DMS 273 (cell line): ENCODE measurements around the gene PALD1.
"Not testable (repeated sequence)": the region's sequence is repeated elsewhere in the genome, so short reads cannot be mapped to it uniquely, and the experiment has no call there.

Source experiments
- DNase-seq: peaks from one replicate; lab custom pipeline; 2025; ENCODE audit not compliant: unreplicated experiment; lab: John Stamatoyannopoulos, UW

Gene PALD1

GRCh38 chr10:70481831-70482530, 3.4 kb downstream of the PALD1 start:
- DNase-seq: no peak

GRCh38 chr10:70482982-70483760, 4.6 kb downstream of the PALD1 start:
- DNase-seq: no peak

DNA sequence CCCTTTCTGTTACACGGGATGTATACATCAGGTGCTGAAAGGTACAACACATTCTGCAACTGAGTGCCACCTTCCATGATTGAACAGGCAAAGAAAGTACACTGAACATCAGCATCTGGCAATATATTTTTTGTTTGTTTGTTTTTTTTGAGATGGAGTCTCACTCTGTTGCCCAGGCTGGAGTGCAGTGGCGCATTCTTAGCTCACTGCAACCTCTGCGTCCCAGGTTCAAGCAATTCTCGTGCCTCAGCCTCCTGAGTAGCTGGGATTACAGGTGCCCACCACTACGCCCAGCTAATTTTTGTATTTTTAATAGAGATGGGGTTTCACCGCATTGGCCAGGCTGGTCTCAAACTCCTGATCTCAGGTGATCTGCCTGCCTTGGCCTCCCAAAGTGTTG, 5.3 kb downstream of the PALD1 start:
- not testable (repeated sequence) for DNase-seq

DNA sequence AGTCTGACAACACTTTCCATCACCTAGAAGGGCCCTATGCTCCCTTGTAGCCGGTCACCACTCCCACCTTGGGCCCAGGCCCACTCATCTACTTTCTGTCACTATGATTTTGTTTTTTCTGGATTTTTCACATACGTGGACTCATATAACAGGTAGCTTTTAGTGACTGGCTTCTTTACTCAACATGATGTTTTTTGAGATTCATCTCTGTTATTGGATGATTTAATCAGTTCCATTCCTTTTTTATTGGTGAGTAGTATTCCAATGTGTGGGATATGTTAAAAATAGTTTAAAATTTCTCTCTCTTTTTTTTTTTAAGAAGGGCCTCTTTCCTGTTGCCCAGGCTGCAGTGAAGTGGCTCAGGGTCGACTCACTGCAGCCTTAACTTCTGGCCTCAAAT, 9.3 kb downstream of the PALD1 start:
- DNase-seq: no peak

GRCh38 chr10:70490142-70490541, 11.6 kb downstream of the PALD1 start:
- DNase-seq: no peak

- no peak for DNase-seq
Measured at GRCh38 chr10:70491614-70492013, 13.0 kb downstream of the PALD1 start.

- no peak for DNase-seq
Measured at GRCh38 chr10:70492786-70493659, 14.5 kb downstream of the PALD1 start.

DNA sequence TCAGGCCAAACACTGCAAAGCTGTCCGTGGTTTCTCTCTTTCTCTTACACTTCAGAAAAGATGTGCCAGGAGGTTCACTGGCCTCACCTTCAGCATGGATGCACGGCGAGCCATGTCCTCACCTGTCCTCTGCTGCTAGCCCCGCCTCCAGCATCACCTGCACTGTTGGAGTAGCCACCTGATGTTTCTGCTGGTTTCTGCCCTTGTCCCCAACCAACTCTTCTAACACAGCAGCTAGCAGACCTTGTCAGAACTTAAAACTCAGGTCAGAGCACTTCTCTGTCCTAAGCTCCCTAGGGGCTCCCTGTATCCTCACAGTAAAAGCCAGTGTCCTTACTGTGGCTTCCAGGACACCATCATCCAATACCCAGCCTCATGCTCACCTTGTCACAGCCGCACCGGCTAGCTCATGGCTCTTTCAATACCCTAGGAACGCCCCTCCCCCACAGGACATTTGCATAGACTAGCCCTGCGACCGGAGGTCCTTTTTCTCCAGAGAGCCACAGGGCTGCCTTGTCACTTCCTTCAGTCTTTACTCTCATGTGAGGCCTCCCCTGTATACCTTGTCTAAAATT, 15.2 kb downstream of the PALD1 start:
- no peak for DNase-seq

DNA sequence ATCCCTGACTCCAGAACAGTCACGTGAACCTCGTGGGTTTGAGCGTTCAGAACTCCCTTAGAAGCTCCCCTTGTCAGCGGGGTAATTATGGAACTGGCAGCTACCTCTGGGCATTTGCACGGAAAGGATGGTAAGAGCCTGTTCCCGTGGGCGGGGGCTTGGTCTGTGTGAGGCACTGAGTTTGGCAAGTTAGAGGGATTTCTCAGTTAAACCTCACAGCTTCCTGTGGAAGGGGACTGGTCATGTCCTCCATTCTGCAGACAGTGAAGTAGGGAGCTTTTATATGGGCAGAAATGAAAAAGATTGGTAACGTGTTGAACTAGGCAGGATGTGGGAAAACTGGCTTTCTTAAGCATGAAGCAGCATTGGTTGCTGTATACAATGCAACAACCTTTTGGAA, 16.0 kb downstream of the PALD1 start:
- no peak for DNase-seq

- DNase-seq: no peak
Measured at GRCh38 chr10:70494966-70495365, 16.4 kb downstream of the PALD1 start.

DNA sequence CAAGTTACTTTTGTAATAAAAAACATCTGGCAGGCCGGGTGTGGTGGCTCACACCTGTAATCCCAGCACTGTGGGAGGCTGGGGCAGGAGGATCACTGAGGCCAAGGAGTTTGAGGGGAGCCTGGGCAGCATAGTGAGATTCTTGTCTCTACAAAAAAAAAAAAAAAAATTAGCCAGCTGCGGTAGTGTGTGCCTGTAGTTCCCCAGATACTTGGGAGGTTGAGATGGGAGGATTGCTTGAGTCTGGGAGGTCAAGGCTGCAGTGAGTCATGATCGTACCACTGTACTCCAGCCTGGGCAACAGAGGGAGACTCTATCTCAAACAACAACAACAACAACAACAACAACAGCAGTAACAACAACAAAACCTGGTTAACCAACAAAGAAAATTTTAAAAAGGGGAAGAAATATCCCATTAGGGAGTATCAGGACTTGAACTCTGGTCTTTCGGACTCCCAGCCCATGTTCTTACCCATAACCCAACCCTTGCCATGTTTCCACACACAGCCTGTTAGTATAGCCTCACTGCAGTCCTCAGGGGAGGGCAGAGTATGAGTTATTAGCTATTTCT, 17.2 kb downstream of the PALD1 start:
- no peak for DNase-seq

DNA sequence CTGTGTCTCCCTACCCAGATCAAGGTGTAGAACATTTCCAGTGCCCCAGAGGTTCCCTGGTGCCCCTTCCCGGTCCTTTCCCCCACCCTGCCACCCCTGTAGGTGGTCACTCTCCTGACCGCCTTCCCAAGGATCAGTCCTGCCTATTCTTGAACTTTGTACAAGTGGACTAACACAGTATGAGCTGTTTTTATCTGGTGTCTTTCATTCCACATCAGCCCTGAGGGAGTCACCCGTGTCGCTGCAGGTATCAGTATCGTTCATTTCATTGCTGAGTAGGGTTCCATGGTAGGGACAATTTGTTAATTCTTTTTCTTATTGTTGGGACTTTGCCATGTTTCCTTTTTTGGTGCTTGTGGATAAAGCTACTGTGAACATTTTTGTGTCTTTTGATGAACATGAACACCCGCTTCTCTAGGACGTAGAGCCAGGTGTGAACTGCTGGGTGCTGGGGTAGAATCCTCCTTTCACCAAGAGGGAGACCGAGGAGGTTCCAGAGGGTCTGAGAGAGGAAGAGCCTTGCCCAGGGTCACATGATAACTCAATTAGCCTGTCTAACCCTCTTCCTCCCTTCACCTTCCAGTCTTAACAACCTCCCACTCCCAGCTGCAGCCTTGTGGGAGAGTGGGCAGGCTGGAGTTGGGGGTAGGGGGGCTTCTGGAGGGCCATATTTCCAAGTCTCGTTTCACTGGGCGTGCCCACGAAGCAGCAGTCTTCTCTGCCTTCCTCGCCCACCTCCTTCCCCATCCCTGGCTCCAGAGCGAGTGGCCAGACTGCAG, 18.0 kb downstream of the PALD1 start:
- no peak for DNase-seq

DNA sequence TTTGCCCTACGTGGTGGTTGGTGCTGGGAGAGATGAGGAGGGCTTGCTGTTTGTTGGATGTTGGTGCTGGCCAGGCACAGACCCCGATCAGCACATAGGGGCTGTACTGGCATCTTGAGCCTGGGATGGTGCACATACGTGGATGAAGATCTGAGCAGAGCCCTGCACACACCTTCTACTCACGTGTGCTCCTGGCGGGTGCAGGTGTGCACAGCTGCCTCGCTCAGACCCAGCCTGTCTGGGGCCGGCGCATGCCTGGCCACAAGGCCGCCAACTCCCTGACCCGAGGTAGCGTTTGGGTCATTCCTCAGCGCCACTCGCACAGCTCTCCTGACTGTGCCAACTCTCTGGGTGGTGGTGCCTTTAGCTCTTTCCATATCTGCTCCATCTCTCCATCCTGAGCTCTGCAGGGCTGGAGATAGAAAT, 18.6 kb downstream of the PALD1 start:
- DNase-seq: no peak

GRCh38 chr10:70498970-70499835, 20.6 kb downstream of the PALD1 start:
- DNase-seq: no peak

- DNase-seq: no peak
Measured at GRCh38 chr10:70499836-70500167, 21.2 kb downstream of the PALD1 start.

GRCh38 chr10:70500368-70500767, 21.8 kb downstream of the PALD1 start:
- DNase-seq: no peak

GRCh38 chr10:70500812-70501301, 22.3 kb downstream of the PALD1 start:
- DNase-seq: no peak

GRCh38 chr10:70502406-70502805, 23.8 kb downstream of the PALD1 start:
- DNase-seq: no peak

- DNase-seq: peak; percentile 67
Measured at GRCh38 chr10:70503776-70504175, 25.2 kb downstream of the PALD1 start.
